Cerebellar cortex (tissue), 1 donor: Measurements from ENCODE around the gene OR5AK2.
"Not testable (repeated sequence)": the region's sequence is repeated elsewhere in the genome, so short reads cannot be mapped to it uniquely, and the experiment has no call there.

Source experiments
- DNase-seq: peaks from one replicate; pipeline ENCODE4 v3.0.0-alpha.2; 2015; ENCODE audit warnings: low spot score

OR5AK2 gene

GRCh38 chr11:56988614-56989013, at the start of gene OR5AK2:
Gene OR5AK2, plus strand, starts transcription at chr11:56988914. Its CDS starts 0 bp downstream, at chr11:56988914.
- DNase-seq: no peak

- DNase-seq: not testable (repeated sequence)
Measured at GRCh38 chr11:56945526-56945925, 43.2 kb upstream of the OR5AK2 start.

GRCh38 chr11:56948991-56949515, 39.7 kb upstream of the OR5AK2 start:
- no peak for DNase-seq

GRCh38 chr11:56950510-56950909, 38.2 kb upstream of the OR5AK2 start:
- no peak for DNase-seq

- DNase-seq: not testable (repeated sequence)
Measured at GRCh38 chr11:56953907-56954306, 34.8 kb upstream of the OR5AK2 start.

GRCh38 chr11:56961609-56962008, 27.1 kb upstream of the OR5AK2 start:
- no peak for DNase-seq

GRCh38 chr11:56967726-56968125, 21.0 kb upstream of the OR5AK2 start:
- DNase-seq: no peak

GRCh38 chr11:56968524-56968923, 20.2 kb upstream of the OR5AK2 start:
- DNase-seq: no peak

GRCh38 chr11:56977314-56977713, 11.4 kb upstream of the OR5AK2 start:
- DNase-seq: no peak

- no peak for DNase-seq
Measured at GRCh38 chr11:56990702-56991101, 2.0 kb downstream of the OR5AK2 start.

GRCh38 chr11:56994532-56994931, 5.8 kb downstream of the OR5AK2 start:
- no peak for DNase-seq

GRCh38 chr11:57001674-57002401, 13.1 kb downstream of the OR5AK2 start:
- DNase-seq: peak; percentile 6

- DNase-seq: no peak
Measured at GRCh38 chr11:57008373-57008772, 19.7 kb downstream of the OR5AK2 start.

GRCh38 chr11:57015679-57016078, 27.0 kb downstream of the OR5AK2 start:
- DNase-seq: no peak

- DNase-seq: no peak
Measured at GRCh38 chr11:57031556-57031955, 42.8 kb downstream of the OR5AK2 start.
